PFSK-1 (cell line): ENCODE results near the gene ITGA11.

ENCODE experiments used
- POLR2AphosphoS5 ChIP-seq: IDR thresholded peaks from 2 replicates; pipeline ENCODE4 v1.6.1; 2012; ENCODE audit warnings: low read depth, mild to moderate bottlenecking, control low read depth, low read length, moderate library complexity
- SIN3A ChIP-seq: IDR thresholded peaks from 2 replicates; pipeline ENCODE4 v1.6.1; 2012; ENCODE audit warnings: mild to moderate bottlenecking, low read length, moderate library complexity, borderline replicate concordance; ENCODE audit not compliant: insufficient read depth
- TAF1 ChIP-seq: IDR thresholded peaks from 2 replicates; pipeline ENCODE4 v1.6.1; 2012; ENCODE audit warnings: low read length, control low read depth, borderline replicate concordance; ENCODE audit not compliant: insufficient read depth
- TF ChIP-seq, protein P1 (sequence below), 2 experiments: IDR thresholded peaks; 2 replicates each; pipeline versions ENCODE4 v1.6.1 to v1.8.0; 2011 to 2012; ENCODE audit warnings: low read depth in 2 of 2, low read length in 2 of 2, control low read depth in 1 of 2, inconsistent platforms in 1 of 2, mild to moderate bottlenecking in 1 of 2, moderate library complexity in 1 of 2; ENCODE audit not compliant: insufficient read depth in 1 of 2

- TF ChIP-seq, protein P1, sequence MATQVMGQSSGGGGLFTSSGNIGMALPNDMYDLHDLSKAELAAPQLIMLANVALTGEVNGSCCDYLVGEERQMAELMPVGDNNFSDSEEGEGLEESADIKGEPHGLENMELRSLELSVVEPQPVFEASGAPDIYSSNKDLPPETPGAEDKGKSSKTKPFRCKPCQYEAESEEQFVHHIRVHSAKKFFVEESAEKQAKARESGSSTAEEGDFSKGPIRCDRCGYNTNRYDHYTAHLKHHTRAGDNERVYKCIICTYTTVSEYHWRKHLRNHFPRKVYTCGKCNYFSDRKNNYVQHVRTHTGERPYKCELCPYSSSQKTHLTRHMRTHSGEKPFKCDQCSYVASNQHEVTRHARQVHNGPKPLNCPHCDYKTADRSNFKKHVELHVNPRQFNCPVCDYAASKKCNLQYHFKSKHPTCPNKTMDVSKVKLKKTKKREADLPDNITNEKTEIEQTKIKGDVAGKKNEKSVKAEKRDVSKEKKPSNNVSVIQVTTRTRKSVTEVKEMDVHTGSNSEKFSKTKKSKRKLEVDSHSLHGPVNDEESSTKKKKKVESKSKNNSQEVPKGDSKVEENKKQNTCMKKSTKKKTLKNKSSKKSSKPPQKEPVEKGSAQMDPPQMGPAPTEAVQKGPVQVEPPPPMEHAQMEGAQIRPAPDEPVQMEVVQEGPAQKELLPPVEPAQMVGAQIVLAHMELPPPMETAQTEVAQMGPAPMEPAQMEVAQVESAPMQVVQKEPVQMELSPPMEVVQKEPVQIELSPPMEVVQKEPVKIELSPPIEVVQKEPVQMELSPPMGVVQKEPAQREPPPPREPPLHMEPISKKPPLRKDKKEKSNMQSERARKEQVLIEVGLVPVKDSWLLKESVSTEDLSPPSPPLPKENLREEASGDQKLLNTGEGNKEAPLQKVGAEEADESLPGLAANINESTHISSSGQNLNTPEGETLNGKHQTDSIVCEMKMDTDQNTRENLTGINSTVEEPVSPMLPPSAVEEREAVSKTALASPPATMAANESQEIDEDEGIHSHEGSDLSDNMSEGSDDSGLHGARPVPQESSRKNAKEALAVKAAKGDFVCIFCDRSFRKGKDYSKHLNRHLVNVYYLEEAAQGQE (IDR thresholded peaks at IDR 0.05; ENCODE audit: insufficient read depth in 1 of 2, low read depth in 2 of 2, low read length in 2 of 2): no peak
- TF ChIP-seq POLR2AphosphoS5 (no peak), TAF1 (no peak), SIN3A (no peak)
Observed at GRCh38 chr15:68379759-68380290, 52.1 kb downstream of the ITGA11 start.
